Neural crest cell (in vitro differentiated cells): ENCODE measurements around the gene RIPPLY3. TPM values are rescaled to one million over a fixed set of nuclear protein-coding genes. Genes with fewer than 3 reads are reported as not detected.
A peak's percentile ranks its signal among the peaks of the same experiment; 100 is the strongest.

Source experiments
- DNase-seq: peaks from one replicate; pipeline ENCODE4 v3.0.0; 2021; ENCODE audit warnings: low read depth, mixed read lengths, low spot score
- H3K27ac Mint-ChIP-seq: one replicate; pipeline ENCODE4 v1.8.0; 2021; ENCODE audit warnings: mild to moderate bottlenecking, mixed read lengths; ENCODE audit not compliant: unreplicated experiment
- H3K27me3 Mint-ChIP-seq: 2 replicates; pipeline ENCODE4 v1.8.0; 2021; ENCODE audit warnings: low read depth, mild to moderate bottlenecking, mixed read lengths
- H3K36me3 Mint-ChIP-seq: 2 replicates; pipeline ENCODE4 v1.8.0; 2021; ENCODE audit warnings: low read depth, mild to moderate bottlenecking, mixed read lengths
- H3K4me1 Mint-ChIP-seq: 2 replicates; pipeline ENCODE4 v1.8.0; 2021; ENCODE audit warnings: mixed read lengths
- H3K4me3 Mint-ChIP-seq: one replicate; pipeline ENCODE4 v1.8.0; 2021; ENCODE audit warnings: mild to moderate bottlenecking, mixed read lengths
- H3K9me3 Mint-ChIP-seq: 2 replicates; pipeline ENCODE4 v1.8.0; 2021; ENCODE audit warnings: mixed read lengths
- total RNA-seq: library from RNA; stranded (reverse); gene quantifications from 2 replicates; pipeline ENCODE4 v1.2.1, GENCODE V29; 2021
- TF ChIP-seq, protein P1 (sequence below): fragments of 200-600 bp; sonication (generic); conservative IDR thresholded peaks from 2 replicates; pipeline ENCODE4 v1.5.0; 2021; ENCODE audit warnings: antibody characterized with exemption, mild to moderate bottlenecking

RIPPLY3 gene
- total RNA-seq, 1 donor from 2014 or later, result 3.2 TPM

DNA sequence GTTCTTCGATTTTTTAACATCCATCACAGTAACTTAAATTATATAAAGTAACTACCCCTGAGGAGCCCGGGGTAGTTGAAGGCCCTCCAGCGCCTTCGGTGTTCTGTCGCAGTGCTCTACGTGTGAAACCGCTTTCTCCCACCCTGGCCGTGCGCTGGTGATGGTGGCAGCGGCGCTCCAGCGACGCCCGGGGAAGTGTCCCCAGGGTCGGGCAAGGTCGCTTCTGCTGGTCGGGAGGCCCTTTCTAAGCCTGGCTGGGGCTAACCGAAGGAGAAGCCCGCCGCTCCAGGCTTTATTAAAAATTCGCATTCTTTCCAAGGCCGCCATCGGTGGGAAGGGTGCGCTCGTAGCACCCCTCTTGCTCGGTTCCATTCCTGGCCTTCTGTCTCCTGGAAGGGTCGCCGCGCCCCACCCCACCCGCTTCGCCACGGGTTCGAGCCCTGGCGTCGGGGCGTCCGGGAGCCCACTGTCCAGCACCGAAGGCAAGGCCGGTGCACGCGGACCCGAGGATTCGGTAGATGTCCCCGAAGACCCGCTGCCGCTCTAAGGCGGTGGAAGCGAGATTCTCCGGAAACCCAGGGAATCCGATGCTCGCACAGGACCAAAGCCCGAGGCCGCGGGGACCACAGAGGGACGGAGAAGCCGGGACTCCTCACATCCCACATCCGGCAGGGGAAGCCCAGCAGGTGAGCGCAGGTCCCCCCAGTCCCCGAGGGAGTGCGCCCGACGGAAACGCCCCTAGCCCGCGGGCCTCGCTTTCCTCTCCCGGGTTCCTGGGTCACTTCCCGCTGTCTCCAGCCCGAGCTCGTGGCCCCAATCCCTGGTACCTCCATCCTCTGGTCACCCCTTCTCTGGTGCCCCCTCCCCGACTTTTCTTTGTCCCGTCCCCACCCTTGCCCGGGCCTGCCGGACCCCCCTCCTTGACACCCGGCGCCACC is 685 bp upstream of the RIPPLY3 start:
- Mint-ChIP-seq H3K27me3 (peaks cover 68% of the 10 kb centered on the region), H3K9me3 (no peaks in the 10 kb centered on the region), H3K4me1 (peaks cover 24% of the 10 kb centered on the region), H3K27ac (no peak overlapping the region), H3K36me3 (no peaks in the 10 kb centered on the region), H3K4me3 (peak overlapping the region; percentile 47)
- TF ChIP-seq, protein P1, sequence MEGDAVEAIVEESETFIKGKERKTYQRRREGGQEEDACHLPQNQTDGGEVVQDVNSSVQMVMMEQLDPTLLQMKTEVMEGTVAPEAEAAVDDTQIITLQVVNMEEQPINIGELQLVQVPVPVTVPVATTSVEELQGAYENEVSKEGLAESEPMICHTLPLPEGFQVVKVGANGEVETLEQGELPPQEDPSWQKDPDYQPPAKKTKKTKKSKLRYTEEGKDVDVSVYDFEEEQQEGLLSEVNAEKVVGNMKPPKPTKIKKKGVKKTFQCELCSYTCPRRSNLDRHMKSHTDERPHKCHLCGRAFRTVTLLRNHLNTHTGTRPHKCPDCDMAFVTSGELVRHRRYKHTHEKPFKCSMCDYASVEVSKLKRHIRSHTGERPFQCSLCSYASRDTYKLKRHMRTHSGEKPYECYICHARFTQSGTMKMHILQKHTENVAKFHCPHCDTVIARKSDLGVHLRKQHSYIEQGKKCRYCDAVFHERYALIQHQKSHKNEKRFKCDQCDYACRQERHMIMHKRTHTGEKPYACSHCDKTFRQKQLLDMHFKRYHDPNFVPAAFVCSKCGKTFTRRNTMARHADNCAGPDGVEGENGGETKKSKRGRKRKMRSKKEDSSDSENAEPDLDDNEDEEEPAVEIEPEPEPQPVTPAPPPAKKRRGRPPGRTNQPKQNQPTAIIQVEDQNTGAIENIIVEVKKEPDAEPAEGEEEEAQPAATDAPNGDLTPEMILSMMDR, result no peak
- DNase-seq, result peak; percentile 10

DNA sequence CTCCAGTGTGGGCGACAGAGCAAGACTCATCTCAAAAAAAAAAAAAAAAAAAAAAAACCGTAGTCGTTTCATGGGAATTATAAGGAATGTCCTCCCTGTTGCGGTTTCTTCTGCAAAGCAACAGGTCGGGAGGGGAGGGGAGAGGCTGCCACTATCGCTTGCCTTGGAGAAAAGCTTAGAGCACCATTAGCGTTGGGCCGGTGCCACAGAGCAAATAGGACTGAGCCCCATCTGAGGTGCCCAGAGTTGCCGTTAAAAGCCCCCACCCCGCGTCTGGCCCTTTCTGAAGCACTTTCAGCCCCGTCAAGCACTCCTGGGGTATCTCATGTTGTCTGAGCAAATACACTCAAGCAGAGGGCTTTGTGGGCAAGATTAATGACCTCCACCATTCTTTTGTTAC is 2.2 kb downstream of the RIPPLY3 start:
- H3K36me3 Mint-ChIP-seq, result no peaks in the 10 kb centered on the region
- DNase-seq, result no peak
- TF ChIP-seq, protein P1, result no peak
- no peak overlapping the region for H3K27ac Mint-ChIP-seq
- H3K4me1 Mint-ChIP-seq, result peaks cover 10% of the 10 kb centered on the region
- peak overlapping the region; percentile 50 for H3K4me3 Mint-ChIP-seq
- peaks cover 62% of the 10 kb centered on the region for H3K27me3 Mint-ChIP-seq
- H3K9me3 Mint-ChIP-seq, result no peaks in the 10 kb centered on the region

DNA sequence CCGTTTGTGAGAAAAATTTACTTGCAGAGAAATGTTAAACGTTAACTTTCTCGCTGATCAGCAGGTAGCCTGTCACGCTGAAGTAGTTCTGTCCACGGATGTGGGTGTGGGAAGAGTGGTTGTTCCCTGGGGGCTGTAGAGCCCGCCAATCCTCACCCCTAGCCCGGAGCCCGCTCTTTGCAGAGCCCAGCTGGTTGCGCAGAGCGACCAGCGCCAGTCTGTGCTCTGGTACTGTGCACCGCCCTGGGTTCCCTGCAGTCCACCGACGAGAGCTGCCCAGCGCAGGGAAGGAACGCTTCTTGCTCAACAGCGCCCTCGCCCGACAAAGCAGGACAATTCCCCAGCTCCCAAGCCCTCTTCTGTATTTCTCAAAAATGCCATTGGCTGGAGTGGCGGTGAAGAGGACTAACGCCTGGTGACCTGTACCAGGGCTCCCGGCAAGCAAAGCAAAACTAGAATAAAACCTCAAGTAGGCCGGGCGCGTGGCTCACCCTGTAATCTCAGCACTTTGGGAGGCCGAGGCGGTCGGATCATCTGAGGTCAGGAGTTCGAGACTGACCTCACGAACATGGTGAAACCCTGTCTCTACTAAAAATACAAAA is 3.3 kb downstream of the RIPPLY3 start:
- no peaks in the 10 kb centered on the region for H3K9me3 Mint-ChIP-seq
- H3K27ac Mint-ChIP-seq, result no peak overlapping the region
- peaks cover 10% of the 10 kb centered on the region for H3K4me1 Mint-ChIP-seq
- H3K4me3 Mint-ChIP-seq, result peak overlapping the region; percentile 72
- TF ChIP-seq, protein P1, result peak; percentile 86
- H3K36me3 Mint-ChIP-seq, result no peaks in the 10 kb centered on the region
- H3K27me3 Mint-ChIP-seq, result peaks cover 52% of the 10 kb centered on the region
- peak; percentile 88 for DNase-seq

DNA sequence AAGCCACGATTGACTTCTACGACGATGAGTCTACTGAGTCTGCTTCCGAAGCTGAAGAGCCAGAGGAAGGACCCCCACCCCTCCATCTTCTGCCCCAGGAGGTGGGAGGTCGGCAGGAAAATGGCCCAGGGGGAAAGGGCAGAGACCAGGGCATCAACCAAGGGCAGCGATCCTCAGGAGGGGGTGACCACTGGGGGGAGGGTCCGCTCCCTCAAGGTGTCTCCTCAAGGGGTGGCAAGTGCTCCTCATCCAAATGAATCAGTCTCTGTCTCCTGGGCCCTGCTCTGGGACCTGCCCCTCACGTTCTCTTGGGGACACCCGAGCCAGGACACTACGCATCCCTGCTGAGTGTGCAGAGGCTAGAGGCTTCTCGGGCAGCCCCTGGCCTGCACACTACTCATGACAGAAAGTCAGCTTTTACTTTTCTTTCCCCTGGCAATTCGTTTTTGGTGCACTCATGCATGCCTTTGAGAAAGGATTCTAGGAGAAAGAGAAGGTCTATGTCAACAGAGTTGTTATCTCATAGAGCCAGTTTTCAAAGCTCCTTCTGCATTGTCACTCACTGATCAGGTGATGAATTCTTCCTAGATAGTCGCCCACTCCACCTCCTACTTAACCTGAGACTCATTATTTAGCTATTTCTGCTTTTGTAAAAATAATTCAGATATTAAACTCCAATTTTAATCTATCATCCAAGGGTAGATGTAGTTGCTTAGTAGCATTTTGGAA is 11.6 kb downstream of the RIPPLY3 start:
- Mint-ChIP-seq H3K9me3 (no peaks in the 10 kb centered on the region), H3K4me1 (no peaks in the 10 kb centered on the region), H3K36me3 (no peaks in the 10 kb centered on the region), H3K27ac (no peak overlapping the region), H3K27me3 (no peaks in the 10 kb centered on the region), H3K4me3 (no peak overlapping the region)
- DNase-seq, result no peak
- TF ChIP-seq, protein P1, result no peak

DNA sequence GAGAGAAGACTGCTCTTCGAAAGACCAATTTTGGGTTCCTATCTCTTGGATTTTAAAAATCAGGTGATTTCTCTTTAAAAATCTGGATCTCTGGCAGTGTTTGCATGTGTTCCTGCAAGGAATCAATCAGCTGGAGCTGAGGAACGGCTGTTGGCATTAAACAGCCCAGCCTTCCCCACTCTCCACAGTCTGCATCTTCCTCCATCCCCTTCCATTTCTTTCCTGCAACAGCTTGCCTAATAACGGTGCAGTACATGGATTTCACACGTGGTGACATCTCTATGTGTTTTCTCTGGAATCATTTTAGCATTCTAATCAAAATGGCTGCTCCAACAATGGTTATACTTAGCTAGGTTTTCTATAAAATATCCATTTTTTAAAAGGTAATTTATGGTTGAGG is 20.0 kb downstream of the RIPPLY3 start:
- Mint-ChIP-seq H3K4me1 (peaks cover 4% of the 10 kb centered on the region), H3K27ac (no peak overlapping the region), H3K9me3 (no peaks in the 10 kb centered on the region), H3K27me3 (peaks cover 3% of the 10 kb centered on the region), H3K4me3 (no peak overlapping the region), H3K36me3 (no peaks in the 10 kb centered on the region)
- TF ChIP-seq, protein P1, result no peak
- DNase-seq, result no peak
